Dermis microvascular lymphatic vessel endothelial cell (primary cell): ENCODE measurements around the gene CLEC16A. TPM values are rescaled to one million over a fixed set of nuclear protein-coding genes. Genes with fewer than 3 reads are reported as not detected.

ENCODE experiments used
- DNase-seq, 2 donors: peaks; one replicate each; pipeline versions ENCODE4 v3.0.0 to v3.0.0-alpha.2; 2010; ENCODE audit warnings: low read depth in 2 of 2
- total RNA-seq: library from RNA; depleted of rRNA; stranded (reverse); fragments of >200 nt; gene quantifications from 2 replicates; pipeline ENCODE4 v1.2.1, GENCODE V29; 2014

The CLEC16A gene
- total RNA-seq, 1 donor from 2014 or later = 10.5 TPM

DNA sequence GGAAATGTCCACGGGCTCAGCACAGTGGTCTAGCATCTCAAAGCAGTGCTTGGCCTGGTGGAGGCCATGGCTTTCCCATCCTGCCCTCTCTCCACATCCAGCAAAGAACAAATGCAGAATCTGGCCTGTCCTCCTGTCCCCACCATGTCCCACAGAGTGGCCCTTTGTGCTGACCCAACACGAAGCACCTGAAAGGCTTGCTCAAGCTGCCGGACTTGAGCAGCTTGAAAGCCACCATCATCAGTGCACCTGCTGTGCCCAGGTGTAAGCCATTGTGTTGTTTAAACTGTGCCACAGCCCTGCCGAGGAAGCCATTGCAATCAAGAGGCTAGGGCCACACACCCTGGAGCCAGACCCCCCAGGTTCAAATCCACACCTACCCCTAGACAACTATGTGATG lies 196.1 kb downstream of the CLEC16A start:
- DNase-seq = no peak

GRCh38 chr16:11140867-11141266 lies 196.5 kb downstream of the CLEC16A start:
- DNase-seq = no peak

DNA sequence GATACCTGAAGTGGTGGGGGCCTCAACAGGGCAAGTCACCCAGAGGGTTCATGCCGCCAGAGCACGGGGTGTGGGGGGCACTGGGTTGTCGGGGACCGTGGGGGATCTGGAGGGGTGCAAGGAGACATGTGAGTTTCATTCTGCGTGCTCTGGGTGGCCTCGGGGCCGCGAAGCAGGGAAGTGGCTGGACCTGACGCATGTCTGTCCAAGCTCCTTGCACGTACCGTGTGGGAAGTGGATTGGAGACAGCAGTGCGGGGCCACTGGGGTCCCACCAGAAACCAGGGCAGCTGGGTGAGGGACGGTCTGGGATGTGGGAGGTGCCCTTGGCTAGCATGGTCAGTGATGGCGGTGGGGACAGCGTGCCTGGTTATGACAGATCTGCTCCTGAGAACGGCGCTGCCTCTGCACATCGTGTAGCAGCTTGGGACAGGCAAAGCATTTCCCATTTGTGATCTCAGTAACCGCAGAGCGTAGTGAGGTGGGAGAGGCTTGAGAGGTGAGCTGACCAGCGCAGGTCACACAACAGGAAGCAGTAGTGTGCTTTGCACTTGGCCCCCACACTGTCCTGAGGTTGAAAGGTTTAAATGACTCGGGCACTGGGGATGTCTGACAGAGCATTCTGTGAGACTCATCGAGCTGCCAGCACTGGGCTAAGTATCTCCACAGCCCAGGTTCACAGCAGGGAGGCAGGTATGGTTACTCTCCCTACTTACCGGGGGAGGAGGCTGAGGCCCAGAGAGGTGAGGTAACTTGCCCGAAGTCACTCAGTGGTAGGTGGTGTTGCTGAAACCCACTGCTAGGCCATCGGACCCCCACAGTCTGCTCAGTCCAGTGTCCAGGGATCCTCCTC lies 197.3 kb downstream of the CLEC16A start:
- DNase-seq = no peak

DNA sequence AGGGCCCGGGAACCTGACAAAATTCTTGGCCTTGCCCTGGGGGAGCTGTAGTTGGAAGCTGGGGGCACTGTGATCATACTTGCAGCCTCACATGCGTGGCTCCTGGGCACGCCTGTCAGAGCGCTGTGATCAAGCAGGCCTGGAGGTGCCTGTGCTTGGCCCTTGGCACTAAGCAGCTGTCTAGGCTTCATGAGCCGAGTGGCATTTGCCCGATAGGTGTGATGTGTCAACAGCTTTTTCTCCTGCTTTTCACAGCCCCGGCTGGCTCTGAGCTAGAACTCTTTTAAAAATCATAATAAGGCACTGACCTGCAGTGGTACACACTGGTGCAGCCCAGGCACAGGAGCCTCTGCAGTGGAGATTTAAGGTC lies 197.9 kb downstream of the CLEC16A start:
- DNase-seq = no peak

DNA sequence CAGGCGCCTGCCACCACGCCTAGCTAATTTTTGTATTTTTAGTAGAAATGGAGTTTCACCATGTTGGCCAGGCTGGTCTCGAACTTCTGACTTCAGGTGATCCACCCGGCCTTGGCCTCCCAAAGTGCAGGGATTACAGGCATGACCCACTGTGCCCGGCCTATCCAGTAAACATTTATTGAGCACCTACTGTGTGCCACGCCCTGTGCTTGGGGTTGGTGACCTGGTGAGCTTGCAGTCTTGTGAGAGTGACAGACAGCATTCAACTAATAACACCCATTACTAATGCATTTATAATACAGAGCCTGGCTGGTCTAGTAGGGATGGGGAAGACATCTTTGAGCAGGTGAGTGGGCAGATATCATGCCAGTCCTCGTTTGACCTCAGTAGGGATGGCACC lies 198.6 kb downstream of the CLEC16A start:
- no peak for DNase-seq

- DNase-seq = no peak
Observed at GRCh38 chr16:11143372-11144035, 199.1 kb downstream of the CLEC16A start.

GRCh38 chr16:11144122-11144521 lies 199.8 kb downstream of the CLEC16A start:
- no peak for DNase-seq

GRCh38 chr16:11145173-11145818 lies 200.9 kb downstream of the CLEC16A start:
- no peak for DNase-seq

- DNase-seq = no peak
Observed at GRCh38 chr16:11145819-11146211, 201.5 kb downstream of the CLEC16A start.

DNA sequence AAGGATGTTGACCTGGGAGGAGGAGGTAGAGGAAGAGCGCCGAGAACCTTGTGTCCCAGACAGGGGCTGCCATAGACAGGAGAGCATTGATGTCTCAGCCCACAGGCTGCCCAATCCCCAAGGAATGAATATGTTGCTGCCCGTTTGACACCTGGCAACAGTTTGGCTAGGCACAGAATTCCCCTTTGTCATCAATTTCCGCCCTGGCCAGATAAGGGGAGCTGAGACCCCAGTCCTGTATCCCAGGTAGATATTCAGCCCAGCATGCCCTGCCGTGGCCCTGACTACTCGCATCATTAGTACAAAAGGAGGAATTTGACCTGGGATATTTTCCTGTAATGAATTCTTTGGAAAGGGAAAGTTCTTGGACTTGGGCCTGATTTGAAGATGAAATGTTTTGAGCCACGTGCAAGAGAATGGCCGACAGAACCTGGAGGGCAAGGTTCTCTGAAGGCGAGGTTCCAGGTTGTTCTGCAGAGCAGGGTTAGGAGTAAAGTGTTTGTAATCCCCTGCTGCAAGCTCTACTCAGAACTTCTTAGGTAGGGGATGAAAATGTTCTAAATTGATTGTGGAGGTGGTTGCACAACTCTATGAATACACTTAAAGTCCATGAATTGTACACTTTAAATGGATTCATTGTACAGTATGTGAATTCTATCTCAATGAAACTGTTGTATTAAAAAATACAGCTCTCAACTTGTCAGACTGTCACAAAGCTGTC lies 202.8 kb downstream of the CLEC16A start:
- DNase-seq = no peak

- DNase-seq = no peak
Observed at GRCh38 chr16:11147754-11148444, 203.5 kb downstream of the CLEC16A start.

GRCh38 chr16:11149011-11149616 lies 204.8 kb downstream of the CLEC16A start:
- DNase-seq = peak in 1 of 2 donors; percentile 28

GRCh38 chr16:11150190-11150589 lies 205.8 kb downstream of the CLEC16A start:
- no peak for DNase-seq

DNA sequence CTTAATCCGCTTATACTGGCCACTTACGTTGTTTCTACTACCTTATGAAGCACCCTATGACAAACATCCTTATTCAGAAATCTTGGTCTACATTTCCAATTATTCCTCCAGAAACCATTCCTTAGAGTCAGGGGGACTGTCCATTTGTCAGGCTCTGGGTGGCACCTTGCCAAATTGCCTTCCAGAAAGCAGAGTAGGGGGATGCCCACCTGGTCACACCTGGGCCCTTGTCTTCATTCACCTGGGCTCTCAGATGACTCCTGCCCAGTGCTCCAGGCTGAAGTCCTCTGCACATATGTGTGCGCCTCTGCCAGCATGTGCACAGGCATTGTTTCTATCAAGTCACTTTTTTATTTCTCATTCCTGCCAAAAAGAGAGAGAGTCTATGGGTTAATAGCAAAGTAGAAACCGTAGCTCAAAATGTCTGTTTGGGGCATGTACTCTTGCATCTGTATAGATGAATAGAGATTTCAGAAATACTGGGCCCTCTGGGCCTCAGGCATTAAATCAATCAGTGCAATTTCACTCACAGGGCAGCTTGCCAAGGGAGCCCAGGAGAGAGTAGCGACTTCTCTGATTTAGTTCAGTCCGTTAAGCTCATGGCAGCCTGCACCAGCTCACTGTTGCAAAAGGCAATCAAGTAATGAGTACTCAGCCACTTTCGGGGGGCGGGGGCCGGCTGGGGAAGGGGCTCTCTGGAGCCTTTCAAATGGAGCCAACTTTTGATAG lies 207.0 kb downstream of the CLEC16A start:
- DNase-seq = no peak

GRCh38 chr16:11151885-11152629 lies 207.7 kb downstream of the CLEC16A start:
- no peak for DNase-seq

GRCh38 chr16:11152677-11153331 lies 208.4 kb downstream of the CLEC16A start:
- DNase-seq = no peak

- DNase-seq = no peak
Observed at GRCh38 chr16:11155284-11155806, 211.0 kb downstream of the CLEC16A start.

DNA sequence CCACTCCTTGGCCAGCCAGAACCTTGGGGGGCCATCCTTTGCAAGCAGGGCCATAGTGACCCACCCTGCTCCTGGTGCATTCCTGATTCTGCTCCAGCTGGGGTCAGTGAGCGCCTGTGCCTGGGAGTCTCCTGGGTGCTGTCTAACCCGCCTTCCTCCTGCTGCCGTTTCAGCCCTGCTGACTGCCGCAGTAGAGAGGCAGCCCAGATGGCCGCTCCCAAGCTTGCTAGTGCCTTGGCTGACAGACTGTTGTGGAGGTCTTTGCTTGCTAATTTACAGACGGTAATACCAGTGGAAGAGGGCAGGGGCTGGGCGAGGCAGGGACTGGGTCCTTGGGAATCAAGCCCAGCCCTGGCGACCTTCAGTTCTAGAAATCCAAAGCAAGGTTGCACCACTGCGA lies 212.0 kb downstream of the CLEC16A start:
- no peak for DNase-seq

DNA sequence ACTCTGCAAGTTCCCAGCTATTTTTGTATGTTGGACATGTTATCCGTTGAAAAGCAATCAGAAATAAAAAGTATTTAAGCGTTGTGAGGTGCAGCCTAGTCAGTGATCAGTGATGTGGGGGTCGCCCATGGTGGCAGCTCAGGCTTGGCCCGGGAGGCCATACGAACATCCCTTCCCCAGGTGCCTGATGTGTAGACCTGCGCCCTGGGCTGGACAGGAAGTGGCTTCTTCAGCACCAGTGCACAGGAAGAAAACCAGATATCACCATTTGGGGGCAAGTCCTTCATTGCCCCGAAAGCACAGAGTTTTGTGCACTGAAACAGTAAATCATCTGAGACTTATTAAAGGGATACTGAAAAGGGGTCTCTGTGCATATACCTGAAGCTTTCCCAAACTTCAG lies 212.8 kb downstream of the CLEC16A start:
- no peak for DNase-seq
